Trophoblast cell (in vitro differentiated cells and primary cell): Measurements from ENCODE around the gene XYLT1.
A peak's percentile ranks its signal among the peaks of the same experiment; 100 is the strongest.

ENCODE experiments used
- DNase-seq, 2 donors: peaks; one replicate each; pipeline ENCODE4 v3.0.0-alpha.2; 2016
- H2AFZ ChIP-seq: 2 replicates; pipeline ENCODE4 v1.6.1; 2013; ENCODE audit warnings: low read length, moderate library complexity, mild to moderate bottlenecking; ENCODE audit not compliant: insufficient read depth, poor library complexity
- H2AK5ac ChIP-seq: 2 replicates; pipeline ENCODE4 v1.6.1; 2013; ENCODE audit warnings: mild to moderate bottlenecking, low read length
- H2BK120ac ChIP-seq: 2 replicates; pipeline ENCODE4 v1.6.1; 2013; ENCODE audit warnings: low read length, mild to moderate bottlenecking, moderate library complexity; ENCODE audit not compliant: insufficient read depth, poor library complexity
- H2BK12ac ChIP-seq: 2 replicates; pipeline ENCODE4 v1.6.1; 2013; ENCODE audit warnings: mild to moderate bottlenecking, low read length, moderate library complexity
- H2BK5ac ChIP-seq: 2 replicates; pipeline ENCODE4 v1.6.1; 2013; ENCODE audit warnings: low read length, low read depth, moderate library complexity, mild to moderate bottlenecking; ENCODE audit not compliant: poor library complexity
- H3K14ac ChIP-seq: 2 replicates; pipeline ENCODE4 v1.6.1; 2013; ENCODE audit warnings: mild to moderate bottlenecking, low read length
- H3K18ac ChIP-seq: 2 replicates; pipeline ENCODE4 v1.6.1; 2013; ENCODE audit warnings: mild to moderate bottlenecking, low read length
- H3K23ac ChIP-seq: 2 replicates; pipeline ENCODE4 v1.6.1; 2013; ENCODE audit warnings: low read length
- H3K27ac ChIP-seq: 2 replicates; pipeline ENCODE4 v1.5.1; 2013; ENCODE audit warnings: low read depth, mild to moderate bottlenecking, inconsistent platforms, low read length, moderate library complexity
- H3K27me3 ChIP-seq: 2 replicates; pipeline ENCODE4 v1.6.1; 2013; ENCODE audit warnings: inconsistent platforms, mild to moderate bottlenecking, low read length, moderate library complexity; ENCODE audit not compliant: insufficient read depth
- H3K36me3 ChIP-seq, 2 experiments: 1 replicate in 1 of 2; 2 replicates in 1 of 2; pipeline ENCODE4 v1.6.1; 2013; ENCODE audit warnings: low read length in 2 of 2, mild to moderate bottlenecking in 2 of 2, moderate library complexity in 1 of 2; ENCODE audit not compliant: insufficient read depth in 2 of 2, control insufficient read depth in 1 of 2
- H3K4ac ChIP-seq: 2 replicates; pipeline ENCODE4 v1.6.1; 2013; ENCODE audit warnings: low read depth, mild to moderate bottlenecking, low read length, moderate library complexity
- H3K4me1 ChIP-seq, 2 experiments: 1 replicate in 1 of 2; 2 replicates in 1 of 2; pipeline ENCODE4 v1.6.1; 2013; ENCODE audit warnings: low read length in 2 of 2, mild to moderate bottlenecking in 2 of 2, moderate library complexity in 1 of 2; ENCODE audit not compliant: insufficient read depth in 2 of 2, control insufficient read depth in 1 of 2
- H3K4me2 ChIP-seq: 2 replicates; pipeline ENCODE4 v1.6.1; 2013; ENCODE audit warnings: inconsistent platforms, mild to moderate bottlenecking, low read length, moderate library complexity
- H3K4me3 ChIP-seq: 2 replicates; pipeline ENCODE4 v1.5.1; 2013; ENCODE audit warnings: mild to moderate bottlenecking, low read depth, low read length, inconsistent platforms
- H3K79me1 ChIP-seq: one replicate; pipeline ENCODE4 v1.6.1; 2013; ENCODE audit warnings: low read length
- H3K79me2 ChIP-seq: 2 replicates; pipeline ENCODE4 v1.6.1; 2013; ENCODE audit warnings: low read length, mild to moderate bottlenecking; ENCODE audit not compliant: control insufficient read depth, insufficient read depth, poor library complexity
- H3K9ac ChIP-seq: 2 replicates; pipeline ENCODE4 v1.6.1; 2013; ENCODE audit warnings: mild to moderate bottlenecking, low read length
- H3K9me3 ChIP-seq: 2 replicates; pipeline ENCODE4 v1.6.1; 2013; ENCODE audit warnings: low read depth, mild to moderate bottlenecking, control low read depth, inconsistent platforms, low read length; ENCODE audit not compliant: insufficient read depth
- H4K12ac ChIP-seq: 2 replicates; pipeline ENCODE4 v1.6.1; 2013; ENCODE audit warnings: low read depth, mild to moderate bottlenecking, low read length, moderate library complexity
- H4K8ac ChIP-seq: 2 replicates; pipeline ENCODE4 v1.6.1; 2013; ENCODE audit warnings: low read depth, mild to moderate bottlenecking, low read length, moderate library complexity
- H4K91ac ChIP-seq: one replicate; pipeline ENCODE4 v1.6.1; 2013; ENCODE audit warnings: low read depth, mild to moderate bottlenecking, low read length, moderate library complexity
- WGBS: extraction: QIAGEN DNeasy Blood & Tissue Kit; methylation state at CpG from one replicate; pipeline ENCODE4 v1.1.7; 2013; ENCODE audit warnings: missing lambda C conversion rate; ENCODE audit not compliant: insufficient read length, insufficient coverage; ENCODE audit errors: extremely low coverage; 5-methylcytosine and 5-hydroxymethylcytosine counted together

Gene XYLT1

DNA sequence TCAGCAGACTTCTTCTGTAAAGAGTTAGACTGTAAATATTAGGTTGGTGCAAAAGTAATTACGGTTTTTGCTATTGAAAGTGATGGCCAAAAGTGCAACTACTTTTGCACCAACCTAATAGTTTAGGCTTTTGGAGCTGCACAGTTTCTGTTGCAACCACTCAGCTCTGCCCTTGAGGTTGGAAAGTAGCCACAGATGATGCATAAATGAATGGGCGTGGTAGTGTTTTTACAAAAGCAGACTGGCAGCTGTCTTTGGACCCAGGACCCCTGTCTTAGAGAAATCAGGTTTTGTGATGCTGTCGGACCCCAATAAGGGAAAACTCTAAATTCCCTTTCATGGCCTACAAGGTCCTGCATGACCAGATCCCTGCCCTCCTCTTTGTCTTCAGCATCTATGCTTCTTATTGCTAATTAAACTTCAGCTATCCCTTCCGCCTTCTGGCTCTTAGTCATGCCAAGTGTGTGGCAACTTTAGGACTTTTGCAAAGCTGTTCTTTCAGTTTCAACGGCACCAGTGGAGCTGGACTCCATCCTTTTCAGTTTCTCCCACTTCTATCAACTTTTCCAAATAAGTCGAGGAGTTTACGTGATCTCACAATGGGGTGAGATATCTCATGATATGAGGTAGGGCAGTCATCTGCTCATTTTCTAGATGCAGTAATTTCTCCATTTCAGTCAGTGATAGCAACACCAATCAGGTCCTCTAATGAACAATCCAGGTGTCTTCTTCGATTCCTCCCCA is 232.3 kb downstream of the XYLT1 start:
- peak in 1 of 2 donors; percentile 12 for DNase-seq
- H2AFZ ChIP-seq = no peak overlapping the region
- whole genome bisulfite sequencing = no CpG with 5 or more reads among the region's 8 CpGs
- no peak overlapping the region for H3K4me2 ChIP-seq
- no peak overlapping the region for H2AK5ac ChIP-seq
- no peak overlapping the region for H3K4ac ChIP-seq
- H2BK5ac ChIP-seq = no peak overlapping the region
- no peak overlapping the region for H3K18ac ChIP-seq
- no peak overlapping the region for H4K12ac ChIP-seq
- no peaks in the 10 kb centered on the region for H3K9me3 ChIP-seq
- H4K8ac ChIP-seq = no peak overlapping the region
- no peak overlapping the region for H3K27ac ChIP-seq
- H3K27me3 ChIP-seq = no peaks in the 10 kb centered on the region
- no peak overlapping the region for H2BK120ac ChIP-seq
- no peak overlapping the region for H3K9ac ChIP-seq
- H3K4me3 ChIP-seq = no peak overlapping the region
- no peaks in the 10 kb centered on the region for H3K79me2 ChIP-seq
- no peaks in the 10 kb centered on the region for H3K79me1 ChIP-seq
- H3K36me3 ChIP-seq = peaks cover 0 to 2% of the 10 kb centered on the region in 2 experiments
- H3K4me1 ChIP-seq = no peaks in the 10 kb centered on the region
- H2BK12ac ChIP-seq = no peak overlapping the region
- H4K91ac ChIP-seq = no peak overlapping the region
- H3K23ac ChIP-seq = no peak overlapping the region
- H3K14ac ChIP-seq = no peak overlapping the region

DNA sequence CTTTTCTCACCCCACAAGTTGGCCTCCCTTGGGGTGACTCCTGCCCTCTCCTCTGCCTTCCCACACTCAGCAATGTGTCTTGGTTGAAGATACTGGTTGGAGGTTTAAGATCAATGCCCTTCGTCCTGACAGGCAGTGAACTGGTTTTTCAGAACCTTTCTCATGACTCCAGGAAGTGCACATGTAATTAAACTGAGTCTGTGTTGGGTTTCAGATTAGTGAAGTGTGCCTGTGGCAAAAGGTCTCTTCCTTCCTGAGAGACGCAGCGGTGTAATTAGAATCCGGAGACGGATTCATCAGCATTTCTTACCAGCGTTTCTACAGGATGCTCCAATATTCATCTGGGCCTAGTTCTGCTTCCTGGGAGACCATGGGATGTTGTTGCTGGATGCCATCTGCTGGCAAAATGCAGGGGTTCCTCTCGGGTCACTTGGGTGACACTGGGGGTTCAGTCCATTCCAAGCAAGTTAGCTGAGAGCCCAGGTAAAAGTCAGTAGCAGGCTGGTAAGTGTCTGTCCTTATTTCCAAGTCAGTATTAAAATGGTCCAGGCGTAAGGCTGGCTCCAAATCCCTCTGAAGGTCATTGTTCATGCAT is 233.3 kb downstream of the XYLT1 start:
- Histone ChIP-seq H3K9ac (no peak overlapping the region), H2BK120ac (no peak overlapping the region), H3K36me3 (peaks cover 0 to 2% of the 10 kb centered on the region in 2 experiments), H3K14ac (no peak overlapping the region), H3K4me1 (no peaks in the 10 kb centered on the region), H2BK5ac (no peak overlapping the region), H3K4ac (no peak overlapping the region), H3K4me3 (no peak overlapping the region), H2AK5ac (no peak overlapping the region), H3K9me3 (no peaks in the 10 kb centered on the region), H4K91ac (no peak overlapping the region), H2AFZ (no peak overlapping the region), H3K27me3 (no peaks in the 10 kb centered on the region), H3K4me2 (no peak overlapping the region), H3K23ac (no peak overlapping the region), H2BK12ac (no peak overlapping the region), H3K79me2 (no peaks in the 10 kb centered on the region), H3K27ac (no peak overlapping the region), H3K18ac (no peak overlapping the region), H3K79me1 (no peaks in the 10 kb centered on the region), H4K8ac (no peak overlapping the region), H4K12ac (no peak overlapping the region)
- WGBS = no CpG with 5 or more reads among the region's 8 CpGs
- no peak for DNase-seq

- Histone ChIP-seq H3K18ac (no peak overlapping the region), H3K9ac (no peak overlapping the region), H3K23ac (no peak overlapping the region), H3K4me3 (no peak overlapping the region), H2BK120ac (no peak overlapping the region), H2AK5ac (no peak overlapping the region), H2BK12ac (no peak overlapping the region), H3K79me2 (no peaks in the 10 kb centered on the region), H3K4me1 (no peaks in the 10 kb centered on the region), H3K9me3 (no peaks in the 10 kb centered on the region), H3K36me3 (peaks cover 0 to 2% of the 10 kb centered on the region in 2 experiments), H4K91ac (no peak overlapping the region), H2AFZ (no peak overlapping the region), H4K12ac (no peak overlapping the region), H3K14ac (no peak overlapping the region), H4K8ac (no peak overlapping the region), H3K4me2 (no peak overlapping the region), H3K79me1 (no peaks in the 10 kb centered on the region), H2BK5ac (no peak overlapping the region), H3K27ac (no peak overlapping the region), H3K4ac (no peak overlapping the region), H3K27me3 (no peaks in the 10 kb centered on the region)
- no CpG with 5 or more reads among the region's 10 CpGs for WGBS
- DNase-seq = no peak
Measured at GRCh38 chr16:17235147-17235815, 235.5 kb downstream of the XYLT1 start.

- Histone ChIP-seq H3K9me3 (no peaks in the 10 kb centered on the region), H4K8ac (no peak overlapping the region), H3K4me1 (no peaks in the 10 kb centered on the region), H3K4me3 (no peak overlapping the region), H4K12ac (no peak overlapping the region), H3K14ac (no peak overlapping the region), H2AFZ (no peak overlapping the region), H2BK120ac (no peak overlapping the region), H3K79me2 (no peaks in the 10 kb centered on the region), H3K36me3 (peaks cover 0 to 2% of the 10 kb centered on the region in 2 experiments), H3K79me1 (no peaks in the 10 kb centered on the region), H2AK5ac (no peak overlapping the region), H3K23ac (no peak overlapping the region), H3K18ac (no peak overlapping the region), H4K91ac (no peak overlapping the region), H3K9ac (no peak overlapping the region), H3K27ac (no peak overlapping the region), H3K4ac (no peak overlapping the region), H3K4me2 (no peak overlapping the region), H3K27me3 (no peaks in the 10 kb centered on the region), H2BK12ac (no peak overlapping the region), H2BK5ac (no peak overlapping the region)
- no CpG with 5 or more reads among the region's 13 CpGs for WGBS
- DNase-seq = no peak
Measured at GRCh38 chr16:17233318-17234002, 237.3 kb downstream of the XYLT1 start.
